KBM-7 (cell line): ENCODE results near the gene PLPP6.
A peak's percentile ranks its signal among the peaks of the same experiment; 100 is the strongest.

Experiments used
- DNase-seq: peaks from one replicate; pipeline ENCODE4 v3.0.0-alpha.2; 2015
- in situ Hi-C: fragments of 300-500 bp; cut with MboI; formaldehyde crosslinking; loops from 2 replicates; pipeline ENCODE4 v1.14.3; 2020; ENCODE audit warnings: low sequenced_read_pairs, low pct_unique_long_range_greater_than_20kb, mixed read lengths

PLPP6 gene

GRCh38 chr9:4686112-4686511 is 24.0 kb downstream of the PLPP6 start:
- no peak for DNase-seq
- in situ Hi-C loops = no loop called here

- in situ Hi-C loops = no loop called here
- no peak for DNase-seq
Observed at GRCh38 chr9:4686584-4686983, 24.5 kb downstream of the PLPP6 start.

GRCh38 chr9:4689021-4689420 is 26.9 kb downstream of the PLPP6 start:
- DNase-seq = no peak
- in situ Hi-C loops = no loop called here

GRCh38 chr9:4689687-4690104 is 27.6 kb downstream of the PLPP6 start:
- in situ Hi-C loops = no loop called here
- DNase-seq = no peak

- DNase-seq = no peak
- in situ Hi-C loops = no loop called here
Observed at GRCh38 chr9:4690144-4690543, 28.1 kb downstream of the PLPP6 start.

- in situ Hi-C loops = no loop called here
- DNase-seq = no peak
Observed at GRCh38 chr9:4691795-4692194, 29.7 kb downstream of the PLPP6 start.

- in situ Hi-C loops = no loop called here
- no peak for DNase-seq
Observed at GRCh38 chr9:4700091-4700490, 38.0 kb downstream of the PLPP6 start.

GRCh38 chr9:4700932-4701331 is 38.8 kb downstream of the PLPP6 start:
- DNase-seq = no peak
- in situ Hi-C loops = no loop called here

- DNase-seq = no peak
- in situ Hi-C loops = no loop called here
Observed at GRCh38 chr9:4701526-4701925, 39.4 kb downstream of the PLPP6 start.

- no peak for DNase-seq
- in situ Hi-C loops = no loop called here
Observed at GRCh38 chr9:4704129-4704528, 42.0 kb downstream of the PLPP6 start.

GRCh38 chr9:4706021-4706420 is 43.9 kb downstream of the PLPP6 start:
- in situ Hi-C loops = no loop called here
- no peak for DNase-seq

- peak; percentile 72 for DNase-seq
- in situ Hi-C loops = no loop called here
Observed at GRCh38 chr9:4706971-4707622, 45.0 kb downstream of the PLPP6 start.

- in situ Hi-C loops = no loop called here
- no peak for DNase-seq
Observed at GRCh38 chr9:4709380-4709779, 47.3 kb downstream of the PLPP6 start.

- in situ Hi-C loops = no loop called here
Observed at GRCh38 chr9:4713849-4714248, 51.8 kb downstream of the PLPP6 start.

GRCh38 chr9:4714266-4715016 is 52.3 kb downstream of the PLPP6 start:
- no peak for DNase-seq
- in situ Hi-C loops = no loop called here

More at GRCh38 chr9:4713849-4714248, 51.8 kb downstream of the PLPP6 start:
- no peak for DNase-seq
